Peyer's patch (tissue), 4 donors: ENCODE data around the gene QDPR. TPM values are rescaled to one million over a fixed set of nuclear protein-coding genes. Genes with fewer than 3 reads are reported as not detected.

Experiments used
- DNase-seq, 3 donors: peaks; one replicate each; pipeline ENCODE4 v3.0.0-alpha.2; 2017 to 2019
- H3K27ac ChIP-seq, 4 donors: fragments of 200-600 bp; sonication (generic); one replicate each; pipeline ENCODE4 v1.5.1; 2016 to 2019
- H3K27me3 ChIP-seq, 2 donors: fragments of 200-600 bp; sonication (generic); one replicate each; pipeline ENCODE4 v1.5.1; 2019
- H3K36me3 ChIP-seq, 3 donors: fragments of 200-600 bp; sonication (generic); one replicate each; pipeline ENCODE4 v1.5.1; 2016 to 2019
- H3K4me1 ChIP-seq, 4 donors: fragments of 200-600 bp; sonication (generic); one replicate each; pipeline ENCODE4 v1.5.1; 2016 to 2019
- H3K4me3 ChIP-seq, 4 donors: fragments of 200-600 bp; sonication (generic); 1 replicate in 3 of 4; 2 replicates in 1 of 4; pipeline ENCODE4 v1.5.1; 2016 to 2019; ENCODE audit warnings: mild to moderate bottlenecking in 1 of 4
- H3K9me3 ChIP-seq, 4 donors: fragments of 200-600 bp; sonication (generic); one replicate each; pipeline ENCODE4 v1.5.1; 2016 to 2019; ENCODE audit warnings: mild to moderate bottlenecking in 1 of 4
- CTCF ChIP-seq, 6 experiments: fragments of 450-650 bp in 4 of 6; fragments of 200-600 bp in 2 of 6; sonication (generic) in 1 of 6; IDR thresholded peaks; one replicate each; pipeline ENCODE4 v1.5.1; 2017 to 2019; ENCODE audit warnings: antibody characterized with exemption in 6 of 6, mild to moderate bottlenecking in 3 of 6, moderate library complexity in 1 of 6
- POLR2A ChIP-seq, 2 donors: fragments of 450-650 bp; IDR thresholded peaks; one replicate each; pipeline ENCODE4 v1.5.1; 2017; ENCODE audit warnings: antibody characterized with exemption in 2 of 2, mild to moderate bottlenecking in 2 of 2, moderate library complexity in 2 of 2
- total RNA-seq, 4 donors: library from RNA; depleted of rRNA; stranded (reverse); fragments of >200 nt; gene quantifications; one replicate each; pipeline ENCODE4 v1.1.0, GENCODE V29; 2016

Gene QDPR
- total RNA-seq, 4 donors from 2014 or later: 8.2 to 17.0 (median 12.5) TPM

GRCh38 chr4:17535242-17535641 lies 23.4 kb upstream of the QDPR start:
- H3K9me3 ChIP-seq: no peaks in the 10 kb centered on the region
- H3K4me3 ChIP-seq: no peak overlapping the region
- no peaks in the 10 kb centered on the region for H3K36me3 ChIP-seq
- H3K27me3 ChIP-seq: no peaks in the 10 kb centered on the region
- H3K27ac ChIP-seq: no peak overlapping the region
- H3K4me1 ChIP-seq: no peaks in the 10 kb centered on the region
- TF ChIP-seq CTCF (IDR thresholded peaks at IDR 0.05): no peak
- no peak for TF ChIP-seq POLR2A (IDR thresholded peaks at IDR 0.05)
- DNase-seq: no peak

GRCh38 chr4:17534705-17535104 lies 22.8 kb upstream of the QDPR start:
- H3K4me3 ChIP-seq: no peak overlapping the region
- H3K36me3 ChIP-seq: no peaks in the 10 kb centered on the region
- no peak for DNase-seq
- no peak for TF ChIP-seq CTCF (IDR thresholded peaks at IDR 0.05)
- TF ChIP-seq POLR2A (IDR thresholded peaks at IDR 0.05): no peak
- no peak overlapping the region for H3K27ac ChIP-seq
- H3K9me3 ChIP-seq: no peaks in the 10 kb centered on the region
- no peaks in the 10 kb centered on the region for H3K4me1 ChIP-seq
- H3K27me3 ChIP-seq: no peaks in the 10 kb centered on the region

DNA sequence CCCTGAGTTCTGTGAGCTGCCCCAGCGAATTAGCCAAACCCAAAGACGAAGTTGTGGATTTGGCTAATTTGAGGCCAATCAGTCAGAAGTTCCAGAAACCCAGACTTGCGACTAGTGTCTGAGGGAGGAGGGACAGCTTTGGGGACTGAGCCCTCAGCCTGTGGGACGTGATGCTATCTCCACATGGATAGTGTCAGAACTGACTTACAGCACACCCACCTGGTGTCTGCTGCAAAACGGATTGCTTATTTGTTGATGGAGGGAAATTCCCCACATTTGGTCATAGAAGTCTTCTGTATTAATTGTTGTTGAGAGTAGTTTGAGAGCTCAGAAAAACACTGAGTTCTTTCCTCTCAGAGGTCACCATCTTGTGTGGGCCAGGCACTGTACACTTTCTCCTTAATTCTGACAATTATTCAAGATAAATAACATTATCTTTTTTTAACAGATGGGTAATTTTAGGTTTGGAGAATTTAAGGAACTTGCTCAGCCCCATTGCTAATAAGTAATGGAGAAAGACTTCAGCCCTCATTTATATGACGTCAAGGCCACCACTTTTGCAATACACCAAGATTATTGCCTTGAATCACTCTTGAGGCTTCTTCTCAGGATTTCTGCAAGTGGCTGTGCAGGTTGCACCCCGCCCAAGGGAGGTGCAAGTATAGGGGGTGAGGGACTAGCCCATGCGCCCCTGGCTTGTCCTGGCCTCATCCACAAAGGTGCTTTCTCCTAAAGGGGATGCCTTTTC lies 19.8 kb upstream of the QDPR start:
- DNase-seq: no peak
- no peak overlapping the region for H3K4me3 ChIP-seq
- H3K4me1 ChIP-seq: no peaks in the 10 kb centered on the region
- TF ChIP-seq POLR2A (IDR thresholded peaks at IDR 0.05): no peak
- no peak for TF ChIP-seq CTCF (IDR thresholded peaks at IDR 0.05)
- no peak overlapping the region for H3K27ac ChIP-seq
- no peaks in the 10 kb centered on the region for H3K9me3 ChIP-seq
- H3K27me3 ChIP-seq: no peaks in the 10 kb centered on the region
- H3K36me3 ChIP-seq: no peaks in the 10 kb centered on the region

- H3K4me3 ChIP-seq: no peak overlapping the region
- H3K27me3 ChIP-seq: no peaks in the 10 kb centered on the region
- TF ChIP-seq CTCF (IDR thresholded peaks at IDR 0.05) (no peak), POLR2A (IDR thresholded peaks at IDR 0.05) (no peak)
- DNase-seq: no peak
- no peaks in the 10 kb centered on the region for H3K36me3 ChIP-seq
- H3K9me3 ChIP-seq: no peaks in the 10 kb centered on the region
- H3K27ac ChIP-seq: no peak overlapping the region
- no peaks in the 10 kb centered on the region for H3K4me1 ChIP-seq
Observed at GRCh38 chr4:17528551-17529165, 16.8 kb upstream of the QDPR start.

- Histone ChIP-seq H3K4me1 (no peaks in the 10 kb centered on the region), H3K36me3 (no peaks in the 10 kb centered on the region), H3K27me3 (no peaks in the 10 kb centered on the region), H3K4me3 (no peak overlapping the region), H3K27ac (no peak overlapping the region), H3K9me3 (no peaks in the 10 kb centered on the region)
- no peak for DNase-seq
- TF ChIP-seq POLR2A (IDR thresholded peaks at IDR 0.05): no peak
- no peak for TF ChIP-seq CTCF (IDR thresholded peaks at IDR 0.05)
Observed at GRCh38 chr4:17526695-17527477, 15.0 kb upstream of the QDPR start.
